Astrocyte (in vitro differentiated cells and primary cell): Measurements from ENCODE around the gene WBP1L. TPM values are rescaled to one million over a fixed set of nuclear protein-coding genes. Genes with fewer than 3 reads are reported as not detected.
A peak's percentile ranks its signal among the peaks of the same experiment; 100 is the strongest.

Experiments used
- DNase-seq: peaks from one replicate; pipeline ENCODE4 v3.0.0-alpha.2; 2010; ENCODE audit warnings: low read depth
- FAIRE-seq: peaks from 2 replicates; lab custom pipeline; 2011; peaks lifted over from hg19 to GRCh38; lab: Jason Lieb, UNC
- H2AFZ ChIP-seq: 2 replicates; pipeline ENCODE4 v1.6.0; 2012; ENCODE audit warnings: low read depth, low read length, inconsistent platforms
- H3K27ac ChIP-seq: 2 replicates; pipeline ENCODE4 v1.5.1; 2011; ENCODE audit warnings: low read depth, low read length, inconsistent platforms
- H3K27me3 ChIP-seq: 2 replicates; pipeline ENCODE4 v1.6.0; 2011; ENCODE audit warnings: low read length, inconsistent platforms; ENCODE audit not compliant: insufficient read depth
- H3K36me3 ChIP-seq: 2 replicates; pipeline ENCODE4 v1.5.1; 2011; ENCODE audit warnings: low read length, inconsistent platforms; ENCODE audit not compliant: insufficient read depth
- H3K4me1 ChIP-seq: 2 replicates; pipeline ENCODE4 v1.5.1; 2011; ENCODE audit warnings: low read length, inconsistent platforms; ENCODE audit not compliant: insufficient read depth
- H3K4me2 ChIP-seq: 2 replicates; pipeline ENCODE4 v1.6.0; 2012; ENCODE audit warnings: low read length, inconsistent platforms
- H3K4me3 ChIP-seq: 2 replicates; pipeline ENCODE4 v1.5.1; 2011; ENCODE audit warnings: low read depth, mild to moderate bottlenecking, low read length, inconsistent platforms; ENCODE audit not compliant: insufficient read depth
- H3K79me2 ChIP-seq: 2 replicates; pipeline ENCODE4 v1.6.0; 2012; ENCODE audit warnings: mild to moderate bottlenecking, low read length, inconsistent platforms; ENCODE audit not compliant: insufficient read depth
- H3K9ac ChIP-seq: 2 replicates; pipeline ENCODE4 v1.6.0; 2012; ENCODE audit warnings: mild to moderate bottlenecking, low read length, inconsistent platforms
- H3K9me3 ChIP-seq: 2 replicates; pipeline ENCODE4 v1.5.1; 2012; ENCODE audit warnings: low read depth, mild to moderate bottlenecking, low read length, inconsistent platforms; ENCODE audit not compliant: insufficient read depth
- H4K20me1 ChIP-seq: 2 replicates; pipeline ENCODE4 v1.6.0; 2012; ENCODE audit warnings: low read length, inconsistent platforms; ENCODE audit not compliant: insufficient read depth
- H3K27ac Mint-ChIP-seq: one replicate; pipeline ENCODE4 v1.8.0; 2021; ENCODE audit warnings: mild to moderate bottlenecking, mixed read lengths; ENCODE audit not compliant: unreplicated experiment
- H3K27me3 Mint-ChIP-seq: one replicate; pipeline ENCODE4 v1.8.0; 2021; ENCODE audit warnings: low read depth, mixed read lengths; ENCODE audit not compliant: unreplicated experiment
- H3K36me3 Mint-ChIP-seq: one replicate; pipeline ENCODE4 v1.8.0; 2021; ENCODE audit warnings: low read depth, mixed read lengths; ENCODE audit not compliant: unreplicated experiment
- H3K4me1 Mint-ChIP-seq: one replicate; pipeline ENCODE4 v1.8.0; 2021; ENCODE audit warnings: low read depth, mixed read lengths; ENCODE audit not compliant: unreplicated experiment
- H3K4me3 Mint-ChIP-seq: one replicate; pipeline ENCODE4 v1.8.0; 2021; ENCODE audit warnings: mild to moderate bottlenecking, moderate library complexity, mixed read lengths; ENCODE audit not compliant: unreplicated experiment
- H3K9me3 Mint-ChIP-seq: one replicate; pipeline ENCODE4 v1.8.0; 2021; ENCODE audit warnings: mild to moderate bottlenecking, mixed read lengths; ENCODE audit not compliant: unreplicated experiment
- CTCF ChIP-seq: IDR thresholded peaks from 2 replicates; pipeline ENCODE4 v1.5.1; 2011; ENCODE audit warnings: low read depth, mild to moderate bottlenecking, inconsistent platforms, low read length, moderate library complexity; ENCODE audit not compliant: insufficient read depth
- EZH2 ChIP-seq: IDR thresholded peaks from 2 replicates; pipeline ENCODE4 v1.6.1; 2012; ENCODE audit warnings: mild to moderate bottlenecking, low read length, inconsistent platforms; ENCODE audit not compliant: insufficient read depth
- total RNA-seq: library from RNA; stranded (reverse); gene quantifications from 2 replicates; pipeline ENCODE4 v1.2.1, GENCODE V29; 2021

WBP1L gene
- total RNA-seq, 1 donor from 2014 or later = 73.6 TPM

GRCh38 chr10:102781921-102782557 lies 38.3 kb downstream of the WBP1L start:
- no peak for TF ChIP-seq CTCF
- no peak for TF ChIP-seq EZH2
- H3K27ac ChIP-seq = peak overlapping the region; percentile 74
- H3K27me3 ChIP-seq = no peaks in the 10 kb centered on the region
- peak overlapping the region; percentile 60 for H3K9ac ChIP-seq
- H3K4me2 ChIP-seq = peak overlapping the region; percentile 71
- no peak overlapping the region for H2AFZ ChIP-seq
- H3K27ac Mint-ChIP-seq = peak overlapping the region; percentile 92
- FAIRE-seq (no peak), DNase-seq (peak; percentile 72)
- no peaks in the 10 kb centered on the region for H3K9me3 ChIP-seq
- H3K27me3 Mint-ChIP-seq = no peaks in the 10 kb centered on the region
- H3K4me3 Mint-ChIP-seq = no peak overlapping the region
- H3K4me3 ChIP-seq = no peak overlapping the region
- H3K4me1 ChIP-seq = peaks cover 56% of the 10 kb centered on the region
- H4K20me1 ChIP-seq = peaks cover 69% of the 10 kb centered on the region
- peaks cover 60% of the 10 kb centered on the region for H3K4me1 Mint-ChIP-seq
- H3K9me3 Mint-ChIP-seq = no peaks in the 10 kb centered on the region
- H3K79me2 ChIP-seq = peaks cover 68% of the 10 kb centered on the region
- H3K36me3 Mint-ChIP-seq = peaks cover 5% of the 10 kb centered on the region
- no peaks in the 10 kb centered on the region for H3K36me3 ChIP-seq

GRCh38 chr10:102782673-102783551 lies 39.2 kb downstream of the WBP1L start:
- FAIRE-seq = no peak
- Histone ChIP-seq H3K9me3 (no peaks in the 10 kb centered on the region), H2AFZ (no peak overlapping the region), H3K4me2 (peak overlapping the region; percentile 71), H4K20me1 (peaks cover 75% of the 10 kb centered on the region), H3K79me2 (peaks cover 70% of the 10 kb centered on the region), H3K9ac (peak overlapping the region; percentile 60), H3K4me1 (peaks cover 47% of the 10 kb centered on the region), H3K27me3 (no peaks in the 10 kb centered on the region), H3K36me3 (no peaks in the 10 kb centered on the region), H3K27ac (peak overlapping the region; percentile 74), H3K4me3 (no peak overlapping the region)
- Mint-ChIP-seq H3K4me1 (peaks cover 56% of the 10 kb centered on the region), H3K36me3 (peaks cover 5% of the 10 kb centered on the region), H3K27ac (peak overlapping the region; percentile 92), H3K4me3 (peak overlapping the region; percentile 37), H3K27me3 (no peaks in the 10 kb centered on the region), H3K9me3 (no peaks in the 10 kb centered on the region)
- peak; percentile 100 for DNase-seq
- TF ChIP-seq CTCF (no peak), EZH2 (no peak)
